ENCODE measurements around the gene ZNF516. TPM values are rescaled to one million over a fixed set of nuclear protein-coding genes. Genes with fewer than 3 reads are reported as not detected.
A peak's percentile ranks its signal among the peaks of the same experiment; 100 is the strongest.

ZNF516 gene
- total and polyA plus RNA-seq, 10 of the 15 experiments (the other 5 are each of a cell fraction or from before 2014, with no cell fraction given), result 2.0 to 32.0 (median 8.3) TPM

DNA sequence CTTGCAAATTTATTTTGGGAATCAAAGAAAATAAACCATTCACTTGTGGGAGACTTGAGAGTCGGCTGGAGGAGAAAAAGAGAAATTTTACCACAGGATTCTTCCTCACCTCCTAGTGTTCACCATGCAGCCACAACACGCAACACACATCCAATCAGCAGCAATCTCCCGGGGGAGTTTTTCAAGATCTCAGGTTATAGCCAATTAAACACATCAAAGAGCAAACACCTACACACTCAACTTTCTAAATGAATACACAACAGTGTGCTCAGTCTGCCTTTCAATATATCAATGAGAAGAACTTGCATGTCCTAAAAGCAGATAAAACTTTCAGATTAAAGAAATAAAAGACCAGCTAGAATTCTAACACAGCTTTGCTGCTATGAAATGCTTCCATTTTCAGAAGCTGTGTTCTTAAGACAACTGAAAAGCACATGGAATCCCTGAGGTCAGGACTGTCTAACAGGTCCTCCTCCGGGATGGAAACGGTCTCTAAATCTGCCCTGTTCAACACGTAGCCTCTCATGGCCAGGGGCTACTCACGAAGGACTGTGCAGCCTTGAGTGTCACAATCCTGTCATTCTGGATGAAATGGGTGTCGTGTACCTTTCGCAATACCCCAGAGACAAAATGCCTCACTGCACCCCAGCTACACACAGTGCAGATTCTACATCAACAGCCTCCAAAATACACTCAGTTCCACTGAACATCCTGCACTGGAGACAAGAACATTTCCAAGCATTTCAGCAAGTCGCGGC lies 84.2 kb downstream of the ZNF516 start (continued):
- TF ChIP-seq SIX5 (IDR thresholded peaks at IDR 0.05; ENCODE audit: low read depth, low read length, severe bottlenecking) (no peak), IKZF2 (IDR thresholded peaks at IDR 0.05) (peak; percentile 69 to 75), TARDBP (IDR thresholded peaks at IDR 0.05; ENCODE audit: borderline replicate concordance) (no peak), SPI1 (IDR thresholded peaks at IDR 0.05; ENCODE audit: borderline replicate concordance, insufficient read depth, low read depth, low read length) (no peak), NFIC (IDR thresholded peaks at IDR 0.05; ENCODE audit: low read depth, low read length) (peak; percentile 62), ZNF207 (IDR thresholded peaks at IDR 0.05; ENCODE audit: borderline replicate concordance) (no peak), IRF3 (IDR thresholded peaks at IDR 0.05) (no peak), ZSCAN29 (IDR thresholded peaks at IDR 0.05) (no peak), RELA (IDR thresholded peaks at IDR 0.05; ENCODE audit: borderline replicate concordance, partially characterized antibody) (no peak), ZNF622 (IDR thresholded peaks at IDR 0.05) (no peak), JUND (IDR thresholded peaks at IDR 0.05; ENCODE audit: low read depth, low read length) (peak; percentile 69), SRF (IDR thresholded peaks at IDR 0.05; ENCODE audit: low read depth in 2 of 2, low read length in 2 of 2) (no peak), LARP7 (IDR thresholded peaks at IDR 0.05) (no peak), SREBF2 (IDR thresholded peaks at IDR 0.05; ENCODE audit: low read length) (no peak), NFYB (IDR thresholded peaks at IDR 0.05; ENCODE audit: insufficient read depth, low read depth, low read length) (no peak)
- TF ChIP-seq, protein P1, sequence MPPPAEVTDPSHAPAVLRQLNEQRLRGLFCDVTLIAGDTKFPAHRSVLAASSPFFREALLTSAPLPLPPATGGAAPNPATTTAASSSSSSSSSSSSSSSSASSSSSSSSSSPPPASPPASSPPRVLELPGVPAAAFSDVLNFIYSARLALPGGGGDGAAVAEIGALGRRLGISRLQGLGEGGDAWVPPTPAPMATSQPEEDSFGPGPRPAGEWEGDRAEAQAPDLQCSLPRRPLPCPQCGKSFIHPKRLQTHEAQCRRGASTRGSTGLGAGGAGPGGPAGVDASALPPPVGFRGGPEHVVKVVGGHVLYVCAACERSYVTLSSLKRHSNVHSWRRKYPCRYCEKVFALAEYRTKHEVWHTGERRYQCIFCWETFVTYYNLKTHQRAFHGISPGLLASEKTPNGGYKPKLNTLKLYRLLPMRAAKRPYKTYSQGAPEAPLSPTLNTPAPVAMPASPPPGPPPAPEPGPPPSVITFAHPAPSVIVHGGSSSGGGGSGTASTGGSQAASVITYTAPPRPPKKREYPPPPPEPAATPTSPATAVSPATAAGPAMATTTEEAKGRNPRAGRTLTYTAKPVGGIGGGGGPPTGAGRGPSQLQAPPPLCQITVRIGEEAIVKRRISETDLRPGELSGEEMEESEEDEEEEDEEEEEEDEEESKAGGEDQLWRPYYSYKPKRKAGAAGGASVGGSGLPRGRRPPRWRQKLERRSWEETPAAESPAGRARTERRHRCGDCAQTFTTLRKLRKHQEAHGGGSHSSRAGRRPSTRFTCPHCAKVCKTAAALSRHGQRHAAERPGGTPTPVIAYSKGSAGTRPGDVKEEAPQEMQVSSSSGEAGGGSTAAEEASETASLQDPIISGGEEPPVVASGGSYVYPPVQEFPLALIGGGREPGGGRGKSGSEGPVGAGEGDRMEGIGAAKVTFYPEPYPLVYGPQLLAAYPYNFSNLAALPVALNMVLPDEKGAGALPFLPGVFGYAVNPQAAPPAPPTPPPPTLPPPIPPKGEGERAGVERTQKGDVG (CRISPR knock-in tag; IDR thresholded peaks at IDR 0.05), result no peak
- TF ChIP-seq, protein P2, sequence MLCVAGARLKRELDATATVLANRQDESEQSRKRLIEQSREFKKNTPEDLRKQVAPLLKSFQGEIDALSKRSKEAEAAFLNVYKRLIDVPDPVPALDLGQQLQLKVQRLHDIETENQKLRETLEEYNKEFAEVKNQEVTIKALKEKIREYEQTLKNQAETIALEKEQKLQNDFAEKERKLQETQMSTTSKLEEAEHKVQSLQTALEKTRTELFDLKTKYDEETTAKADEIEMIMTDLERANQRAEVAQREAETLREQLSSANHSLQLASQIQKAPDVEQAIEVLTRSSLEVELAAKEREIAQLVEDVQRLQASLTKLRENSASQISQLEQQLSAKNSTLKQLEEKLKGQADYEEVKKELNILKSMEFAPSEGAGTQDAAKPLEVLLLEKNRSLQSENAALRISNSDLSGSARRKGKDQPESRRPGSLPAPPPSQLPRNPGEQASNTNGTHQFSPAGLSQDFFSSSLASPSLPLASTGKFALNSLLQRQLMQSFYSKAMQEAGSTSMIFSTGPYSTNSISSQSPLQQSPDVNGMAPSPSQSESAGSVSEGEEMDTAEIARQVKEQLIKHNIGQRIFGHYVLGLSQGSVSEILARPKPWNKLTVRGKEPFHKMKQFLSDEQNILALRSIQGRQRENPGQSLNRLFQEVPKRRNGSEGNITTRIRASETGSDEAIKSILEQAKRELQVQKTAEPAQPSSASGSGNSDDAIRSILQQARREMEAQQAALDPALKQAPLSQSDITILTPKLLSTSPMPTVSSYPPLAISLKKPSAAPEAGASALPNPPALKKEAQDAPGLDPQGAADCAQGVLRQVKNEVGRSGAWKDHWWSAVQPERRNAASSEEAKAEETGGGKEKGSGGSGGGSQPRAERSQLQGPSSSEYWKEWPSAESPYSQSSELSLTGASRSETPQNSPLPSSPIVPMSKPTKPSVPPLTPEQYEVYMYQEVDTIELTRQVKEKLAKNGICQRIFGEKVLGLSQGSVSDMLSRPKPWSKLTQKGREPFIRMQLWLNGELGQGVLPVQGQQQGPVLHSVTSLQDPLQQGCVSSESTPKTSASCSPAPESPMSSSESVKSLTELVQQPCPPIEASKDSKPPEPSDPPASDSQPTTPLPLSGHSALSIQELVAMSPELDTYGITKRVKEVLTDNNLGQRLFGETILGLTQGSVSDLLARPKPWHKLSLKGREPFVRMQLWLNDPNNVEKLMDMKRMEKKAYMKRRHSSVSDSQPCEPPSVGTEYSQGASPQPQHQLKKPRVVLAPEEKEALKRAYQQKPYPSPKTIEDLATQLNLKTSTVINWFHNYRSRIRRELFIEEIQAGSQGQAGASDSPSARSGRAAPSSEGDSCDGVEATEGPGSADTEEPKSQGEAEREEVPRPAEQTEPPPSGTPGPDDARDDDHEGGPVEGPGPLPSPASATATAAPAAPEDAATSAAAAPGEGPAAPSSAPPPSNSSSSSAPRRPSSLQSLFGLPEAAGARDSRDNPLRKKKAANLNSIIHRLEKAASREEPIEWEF (IDR thresholded peaks at IDR 0.05; ENCODE audit: insufficient replicate concordance, low read depth, low read length), result peak; percentile 68
- TF ChIP-seq, protein P3, sequence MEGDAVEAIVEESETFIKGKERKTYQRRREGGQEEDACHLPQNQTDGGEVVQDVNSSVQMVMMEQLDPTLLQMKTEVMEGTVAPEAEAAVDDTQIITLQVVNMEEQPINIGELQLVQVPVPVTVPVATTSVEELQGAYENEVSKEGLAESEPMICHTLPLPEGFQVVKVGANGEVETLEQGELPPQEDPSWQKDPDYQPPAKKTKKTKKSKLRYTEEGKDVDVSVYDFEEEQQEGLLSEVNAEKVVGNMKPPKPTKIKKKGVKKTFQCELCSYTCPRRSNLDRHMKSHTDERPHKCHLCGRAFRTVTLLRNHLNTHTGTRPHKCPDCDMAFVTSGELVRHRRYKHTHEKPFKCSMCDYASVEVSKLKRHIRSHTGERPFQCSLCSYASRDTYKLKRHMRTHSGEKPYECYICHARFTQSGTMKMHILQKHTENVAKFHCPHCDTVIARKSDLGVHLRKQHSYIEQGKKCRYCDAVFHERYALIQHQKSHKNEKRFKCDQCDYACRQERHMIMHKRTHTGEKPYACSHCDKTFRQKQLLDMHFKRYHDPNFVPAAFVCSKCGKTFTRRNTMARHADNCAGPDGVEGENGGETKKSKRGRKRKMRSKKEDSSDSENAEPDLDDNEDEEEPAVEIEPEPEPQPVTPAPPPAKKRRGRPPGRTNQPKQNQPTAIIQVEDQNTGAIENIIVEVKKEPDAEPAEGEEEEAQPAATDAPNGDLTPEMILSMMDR (IDR thresholded peaks at IDR 0.05 in 2 of 3, conservative IDR thresholded peaks at IDR 0.05 in 1 of 3; ENCODE audit: control insufficient read depth in 2 of 3, extremely low read depth in 1 of 3, insufficient read depth in 1 of 3, low read depth in 3 of 3, low read length in 3 of 3), result no peak

Measured in GM12878 (cell line).